HepG2 (cell line): ENCODE results near the gene M1AP. TPM values are rescaled to one million over a fixed set of nuclear protein-coding genes. Genes with fewer than 3 reads are reported as not detected.
A peak's percentile ranks its signal among the peaks of the same experiment; 100 is the strongest.

Experiments used
- DNMT3B ChIP-seq: conservative IDR thresholded peaks from 2 replicates; pipeline ENCODE4 v1.6.1; 2016; ENCODE audit warnings: missing biosample characterization, control low read depth
- HIVEP1 ChIP-seq: sonication (generic); formaldehyde crosslinking; IDR thresholded peaks from 2 replicates; pipeline ENCODE4 v1.4.0; 2020; ENCODE audit warnings: mild to moderate bottlenecking, missing genetic modification reagents
- NFRKB ChIP-seq: fragments of 450-650 bp; IDR thresholded peaks from 2 replicates; pipeline ENCODE4 v1.6.1; 2017
- RFX1 ChIP-seq: fragments of 450-650 bp; IDR thresholded peaks from 2 replicates; pipeline ENCODE4 v1.6.1; 2017
- SOX5 ChIP-seq: IDR thresholded peaks from 2 replicates; pipeline ENCODE4 v1.6.1; 2016; ENCODE audit warnings: borderline replicate concordance
- TRIM24 ChIP-seq: sonication (generic); formaldehyde crosslinking; IDR thresholded peaks from 2 replicates; pipeline ENCODE4 v1.8.0; 2022; ENCODE audit warnings: mild to moderate bottlenecking, missing genetic modification reagents
- U2AF1 ChIP-seq: fragments of 200-400 bp; formaldehyde crosslinking; optimal IDR thresholded peaks from 2 replicates; pipeline ENCODE3; 2017; ENCODE audit warnings: mild to moderate bottlenecking, low read depth, low read length
- ZBTB7B ChIP-seq: sonication (generic); formaldehyde crosslinking; IDR thresholded peaks from 2 replicates; pipeline ENCODE4 v1.4.0; 2020; ENCODE audit warnings: missing genetic modification reagents
- ZNF12 ChIP-seq: sonication (generic); formaldehyde crosslinking; IDR thresholded peaks from 2 replicates; pipeline ENCODE4 v1.5.0; 2020; ENCODE audit warnings: missing genetic modification reagents
- ZNF547 ChIP-seq: sonication (generic); formaldehyde crosslinking; IDR thresholded peaks from 2 replicates; pipeline ENCODE4 v1.5.1; 2020; ENCODE audit warnings: mild to moderate bottlenecking, missing genetic modification reagents
- ZNF782 ChIP-seq: sonication (generic); formaldehyde crosslinking; IDR thresholded peaks from 2 replicates; pipeline ENCODE4 v1.4.0; 2020; ENCODE audit warnings: missing genetic modification reagents, mild to moderate bottlenecking, borderline replicate concordance
- polyA plus RNA-seq, 8 experiments: library from polyadenylated mRNA; depleted of rRNA in 3 of 8; stranded (reverse) in 7 of 8; unstranded in 1 of 8; fragments of >200 nt; fragmentation: Illumina TruSeq in 4 of 8; extraction: Trizol in 4 of 8; gene quantifications; 2 replicates each; pipeline versions ENCODE4 v1.2.1 to v1.2.3, GENCODE V29; 2011 to 2016; ENCODE audit warnings: low read depth in 4 of 8, missing spikeins in 1 of 8, mixed read lengths in 1 of 8; ENCODE audit not compliant: insufficient read depth in 1 of 8
- total RNA-seq, 5 experiments: library from RNA; depleted of rRNA; stranded (reverse); fragments of >200 nt; fragmentation: Illumina TruSeq; extraction: Trizol; gene quantifications; 2 replicates each; pipeline ENCODE4 v1.2.3, GENCODE V29; 2016; ENCODE audit warnings: low read depth in 1 of 5
- TF ChIP-seq, protein P1 (sequence below): sonication (generic); formaldehyde crosslinking; IDR thresholded peaks from 2 replicates; pipeline ENCODE4 v1.5.0; 2020; ENCODE audit warnings: mild to moderate bottlenecking, missing genetic modification reagents
- TF ChIP-seq, protein P2 (sequence below): sonication (generic); formaldehyde crosslinking; conservative IDR thresholded peaks from 2 replicates; pipeline ENCODE4 v1.8.0; 2022; ENCODE audit warnings: missing genetic modification reagents
- TF ChIP-seq, protein P3 (sequence below): sonication (generic); formaldehyde crosslinking; IDR thresholded peaks from 2 replicates; pipeline ENCODE4 v1.8.0; 2022; ENCODE audit warnings: missing genetic modification reagents, low read depth, mild to moderate bottlenecking, borderline replicate concordance
- TF ChIP-seq, protein P4 (sequence below): sonication (generic); formaldehyde crosslinking; IDR thresholded peaks from 2 replicates; pipeline ENCODE4 v1.5.0; 2020; ENCODE audit warnings: mild to moderate bottlenecking, missing genetic modification reagents, borderline replicate concordance
- TF ChIP-seq, protein P5 (sequence below): sonication (generic); formaldehyde crosslinking; IDR thresholded peaks from 2 replicates; pipeline ENCODE4 v1.4.0; 2020; ENCODE audit warnings: missing genetic modification reagents

Gene M1AP
- total and polyA plus RNA-seq, 2 of the 13 experiments (the other 11 are each of a cell fraction or from before 2014, with no cell fraction given): not detected

DNA sequence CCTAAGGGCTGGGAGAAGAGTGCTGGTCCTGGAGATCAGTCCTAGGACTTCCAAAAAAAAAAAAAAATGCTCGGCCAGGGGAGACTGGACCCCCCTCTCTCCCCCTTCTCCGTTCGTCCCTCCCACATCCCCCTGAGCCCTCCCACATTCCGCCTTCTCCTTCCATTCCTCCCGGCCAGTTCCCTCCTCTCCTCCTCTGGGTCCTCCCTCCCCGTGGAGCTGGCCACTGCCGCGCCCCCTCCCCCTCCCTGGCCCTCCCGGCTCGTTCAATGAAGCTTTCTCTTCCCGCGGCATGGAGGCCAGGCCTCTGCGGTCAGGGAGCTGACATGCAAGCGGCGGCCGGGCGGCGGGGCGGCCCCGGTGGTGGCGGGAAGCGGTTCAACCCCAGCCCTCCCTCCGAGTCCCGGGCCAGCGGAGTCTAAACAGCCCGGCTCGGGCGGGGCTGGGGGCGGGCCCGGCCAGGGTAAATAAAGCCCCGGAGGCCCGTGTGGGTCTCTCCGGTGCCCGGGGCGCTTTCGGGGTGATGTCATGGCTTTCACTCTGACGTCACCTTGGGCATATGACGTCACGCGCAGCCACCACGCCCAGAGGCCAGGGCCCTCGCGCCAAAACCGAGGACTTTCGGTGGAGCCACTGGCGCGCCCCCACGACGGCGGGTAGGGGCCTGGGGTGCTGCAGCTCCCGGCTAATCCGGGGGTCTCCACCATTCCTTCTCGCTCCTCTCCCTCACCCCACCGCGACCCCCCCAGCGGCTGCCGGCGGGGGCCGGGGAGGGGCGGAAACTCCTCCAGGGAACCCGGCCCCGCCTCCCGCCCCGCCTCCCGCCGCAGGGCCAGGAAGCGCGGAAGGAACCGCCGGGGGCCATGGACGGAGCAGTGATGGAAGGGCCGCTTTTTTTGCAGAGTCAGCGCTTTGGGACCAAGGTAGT is 94.0 kb downstream of the M1AP start, which contains the start of the genes DOK1 and LOXL3 (continued):
- 0 out of 2 replicates have a peak, but pooled peaks have one; percentile 35 for TF ChIP-seq ZNF782 (CRISPR knock-in tag)
- TF ChIP-seq ZNF547 (CRISPR knock-in tag): peak; percentile 46; the same call in 1 of the 2 replicates
- TF ChIP-seq, protein P1, sequence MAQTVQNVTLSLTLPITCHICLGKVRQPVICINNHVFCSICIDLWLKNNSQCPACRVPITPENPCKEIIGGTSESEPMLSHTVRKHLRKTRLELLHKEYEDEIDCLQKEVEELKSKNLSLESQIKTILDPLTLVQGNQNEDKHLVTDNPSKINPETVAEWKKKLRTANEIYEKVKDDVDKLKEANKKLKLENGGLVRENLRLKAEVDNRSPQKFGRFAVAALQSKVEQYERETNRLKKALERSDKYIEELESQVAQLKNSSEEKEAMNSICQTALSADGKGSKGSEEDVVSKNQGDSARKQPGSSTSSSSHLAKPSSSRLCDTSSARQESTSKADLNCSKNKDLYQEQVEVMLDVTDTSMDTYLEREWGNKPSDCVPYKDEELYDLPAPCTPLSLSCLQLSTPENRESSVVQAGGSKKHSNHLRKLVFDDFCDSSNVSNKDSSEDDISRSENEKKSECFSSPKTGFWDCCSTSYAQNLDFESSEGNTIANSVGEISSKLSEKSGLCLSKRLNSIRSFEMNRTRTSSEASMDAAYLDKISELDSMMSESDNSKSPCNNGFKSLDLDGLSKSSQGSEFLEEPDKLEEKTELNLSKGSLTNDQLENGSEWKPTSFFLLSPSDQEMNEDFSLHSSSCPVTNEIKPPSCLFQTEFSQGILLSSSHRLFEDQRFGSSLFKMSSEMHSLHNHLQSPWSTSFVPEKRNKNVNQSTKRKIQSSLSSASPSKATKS (CRISPR knock-in tag): no peak
- TF ChIP-seq RFX1: no peak
- no peak for TF ChIP-seq SOX5
- TF ChIP-seq, protein P2, sequence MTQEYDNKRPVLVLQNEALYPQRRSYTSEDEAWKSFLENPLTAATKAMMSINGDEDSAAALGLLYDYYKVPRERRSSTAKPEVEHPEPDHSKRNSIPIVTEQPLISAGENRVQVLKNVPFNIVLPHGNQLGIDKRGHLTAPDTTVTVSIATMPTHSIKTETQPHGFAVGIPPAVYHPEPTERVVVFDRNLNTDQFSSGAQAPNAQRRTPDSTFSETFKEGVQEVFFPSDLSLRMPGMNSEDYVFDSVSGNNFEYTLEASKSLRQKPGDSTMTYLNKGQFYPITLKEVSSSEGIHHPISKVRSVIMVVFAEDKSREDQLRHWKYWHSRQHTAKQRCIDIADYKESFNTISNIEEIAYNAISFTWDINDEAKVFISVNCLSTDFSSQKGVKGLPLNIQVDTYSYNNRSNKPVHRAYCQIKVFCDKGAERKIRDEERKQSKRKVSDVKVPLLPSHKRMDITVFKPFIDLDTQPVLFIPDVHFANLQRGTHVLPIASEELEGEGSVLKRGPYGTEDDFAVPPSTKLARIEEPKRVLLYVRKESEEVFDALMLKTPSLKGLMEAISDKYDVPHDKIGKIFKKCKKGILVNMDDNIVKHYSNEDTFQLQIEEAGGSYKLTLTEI (CRISPR knock-in tag): no peak
- no peak for TF ChIP-seq ZBTB7B
- TF ChIP-seq DNMT3B: 0 out of 2 replicates have a peak, but pooled peaks have one; percentile 69
- TF ChIP-seq, protein P3, sequence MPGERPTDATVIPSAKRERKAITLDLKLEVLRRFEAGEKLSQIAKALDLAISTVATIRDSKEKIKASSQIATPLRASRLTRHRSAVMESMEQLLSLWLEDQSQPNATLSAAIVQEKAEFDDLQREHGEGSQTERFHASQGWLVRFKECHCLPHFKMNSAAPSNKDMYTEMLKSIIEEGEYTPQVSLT (CRISPR knock-in tag): no peak
- TF ChIP-seq, protein P4, sequence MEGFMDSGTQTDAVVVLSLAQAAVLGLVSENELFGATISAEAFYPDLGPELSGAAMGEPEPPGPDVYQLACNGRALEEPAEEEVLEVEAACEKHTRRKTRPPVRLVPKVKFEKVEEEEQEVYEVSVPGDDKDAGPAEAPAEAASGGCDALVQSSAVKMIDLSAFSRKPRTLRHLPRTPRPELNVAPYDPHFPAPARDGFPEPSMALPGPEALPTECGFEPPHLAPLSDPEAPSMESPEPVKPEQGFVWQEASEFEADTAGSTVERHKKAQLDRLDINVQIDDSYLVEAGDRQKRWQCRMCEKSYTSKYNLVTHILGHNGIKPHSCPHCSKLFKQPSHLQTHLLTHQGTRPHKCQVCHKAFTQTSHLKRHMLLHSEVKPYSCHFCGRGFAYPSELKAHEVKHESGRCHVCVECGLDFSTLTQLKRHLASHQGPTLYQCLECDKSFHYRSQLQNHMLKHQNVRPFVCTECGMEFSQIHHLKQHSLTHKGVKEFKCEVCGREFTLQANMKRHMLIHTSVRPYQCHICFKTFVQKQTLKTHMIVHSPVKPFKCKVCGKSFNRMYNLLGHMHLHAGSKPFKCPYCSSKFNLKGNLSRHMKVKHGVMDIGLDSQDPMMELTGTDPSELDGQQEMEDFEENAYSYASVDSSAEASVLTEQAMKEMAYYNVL (CRISPR knock-in tag): 0 out of 2 replicates have a peak, but pooled peaks have one; percentile 24
- no peak for TF ChIP-seq ZNF12 (CRISPR knock-in tag)
- TF ChIP-seq, protein P5, sequence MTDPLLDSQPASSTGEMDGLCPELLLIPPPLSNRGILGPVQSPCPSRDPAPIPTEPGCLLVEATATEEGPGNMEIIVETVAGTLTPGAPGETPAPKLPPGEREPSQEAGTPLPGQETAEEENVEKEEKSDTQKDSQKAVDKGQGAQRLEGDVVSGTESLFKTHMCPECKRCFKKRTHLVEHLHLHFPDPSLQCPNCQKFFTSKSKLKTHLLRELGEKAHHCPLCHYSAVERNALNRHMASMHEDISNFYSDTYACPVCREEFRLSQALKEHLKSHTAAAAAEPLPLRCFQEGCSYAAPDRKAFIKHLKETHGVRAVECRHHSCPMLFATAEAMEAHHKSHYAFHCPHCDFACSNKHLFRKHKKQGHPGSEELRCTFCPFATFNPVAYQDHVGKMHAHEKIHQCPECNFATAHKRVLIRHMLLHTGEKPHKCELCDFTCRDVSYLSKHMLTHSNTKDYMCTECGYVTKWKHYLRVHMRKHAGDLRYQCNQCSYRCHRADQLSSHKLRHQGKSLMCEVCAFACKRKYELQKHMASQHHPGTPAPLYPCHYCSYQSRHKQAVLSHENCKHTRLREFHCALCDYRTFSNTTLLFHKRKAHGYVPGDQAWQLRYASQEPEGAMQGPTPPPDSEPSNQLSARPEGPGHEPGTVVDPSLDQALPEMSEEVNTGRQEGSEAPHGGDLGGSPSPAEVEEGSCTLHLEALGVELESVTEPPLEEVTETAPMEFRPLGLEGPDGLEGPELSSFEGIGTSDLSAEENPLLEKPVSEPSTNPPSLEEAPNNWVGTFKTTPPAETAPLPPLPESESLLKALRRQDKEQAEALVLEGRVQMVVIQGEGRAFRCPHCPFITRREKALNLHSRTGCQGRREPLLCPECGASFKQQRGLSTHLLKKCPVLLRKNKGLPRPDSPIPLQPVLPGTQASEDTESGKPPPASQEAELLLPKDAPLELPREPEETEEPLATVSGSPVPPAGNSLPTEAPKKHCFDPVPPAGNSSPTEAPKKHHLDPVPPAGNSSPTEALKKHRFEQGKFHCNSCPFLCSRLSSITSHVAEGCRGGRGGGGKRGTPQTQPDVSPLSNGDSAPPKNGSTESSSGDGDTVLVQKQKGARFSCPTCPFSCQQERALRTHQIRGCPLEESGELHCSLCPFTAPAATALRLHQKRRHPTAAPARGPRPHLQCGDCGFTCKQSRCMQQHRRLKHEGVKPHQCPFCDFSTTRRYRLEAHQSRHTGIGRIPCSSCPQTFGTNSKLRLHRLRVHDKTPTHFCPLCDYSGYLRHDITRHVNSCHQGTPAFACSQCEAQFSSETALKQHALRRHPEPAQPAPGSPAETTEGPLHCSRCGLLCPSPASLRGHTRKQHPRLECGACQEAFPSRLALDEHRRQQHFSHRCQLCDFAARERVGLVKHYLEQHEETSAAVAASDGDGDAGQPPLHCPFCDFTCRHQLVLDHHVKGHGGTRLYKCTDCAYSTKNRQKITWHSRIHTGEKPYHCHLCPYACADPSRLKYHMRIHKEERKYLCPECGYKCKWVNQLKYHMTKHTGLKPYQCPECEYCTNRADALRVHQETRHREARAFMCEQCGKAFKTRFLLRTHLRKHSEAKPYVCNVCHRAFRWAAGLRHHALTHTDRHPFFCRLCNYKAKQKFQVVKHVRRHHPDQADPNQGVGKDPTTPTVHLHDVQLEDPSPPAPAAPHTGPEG (CRISPR knock-in tag): no peak
- no peak for TF ChIP-seq TRIM24 (CRISPR knock-in tag)
- no peak for TF ChIP-seq NFRKB
- no peak for TF ChIP-seq U2AF1
- TF ChIP-seq HIVEP1 (CRISPR knock-in tag): 0 out of 2 replicates have a peak, but pooled peaks have one; percentile 15
